Measurements from ENCODE around the gene MIF4GD. TPM values are rescaled to one million over a fixed set of nuclear protein-coding genes. Genes with fewer than 3 reads are reported as not detected.

Gene MIF4GD
- total and polyA plus RNA-seq, 10 of the 15 experiments (the other 5 are each of a cell fraction or from before 2014, with no cell fraction given), result 22.8 to 96.2 (median 60.1) TPM

DNA sequence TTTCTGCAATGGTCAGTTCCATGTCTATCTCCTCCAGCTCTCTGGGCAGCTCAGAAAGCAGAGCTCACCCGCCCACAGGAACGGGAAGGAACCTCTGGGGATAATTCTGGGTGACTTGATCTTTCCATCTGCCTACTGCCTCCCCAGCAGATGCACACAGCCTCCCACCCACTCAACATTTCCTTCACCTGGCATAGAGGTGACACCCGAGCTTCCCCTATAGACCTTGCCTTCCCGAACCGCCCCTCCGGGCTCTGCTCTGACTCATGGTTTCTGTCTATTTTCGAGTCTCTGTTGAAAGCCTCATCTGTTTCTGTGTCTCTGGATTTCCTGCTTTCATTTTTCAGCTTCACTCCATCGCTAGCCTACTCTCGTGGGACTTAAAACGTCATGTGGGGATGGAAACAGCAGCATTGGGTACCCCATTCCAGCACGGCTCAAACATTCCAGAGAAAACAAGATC, 21.0 kb downstream of the MIF4GD start (continued):
- TF ChIP-seq, protein P1, sequence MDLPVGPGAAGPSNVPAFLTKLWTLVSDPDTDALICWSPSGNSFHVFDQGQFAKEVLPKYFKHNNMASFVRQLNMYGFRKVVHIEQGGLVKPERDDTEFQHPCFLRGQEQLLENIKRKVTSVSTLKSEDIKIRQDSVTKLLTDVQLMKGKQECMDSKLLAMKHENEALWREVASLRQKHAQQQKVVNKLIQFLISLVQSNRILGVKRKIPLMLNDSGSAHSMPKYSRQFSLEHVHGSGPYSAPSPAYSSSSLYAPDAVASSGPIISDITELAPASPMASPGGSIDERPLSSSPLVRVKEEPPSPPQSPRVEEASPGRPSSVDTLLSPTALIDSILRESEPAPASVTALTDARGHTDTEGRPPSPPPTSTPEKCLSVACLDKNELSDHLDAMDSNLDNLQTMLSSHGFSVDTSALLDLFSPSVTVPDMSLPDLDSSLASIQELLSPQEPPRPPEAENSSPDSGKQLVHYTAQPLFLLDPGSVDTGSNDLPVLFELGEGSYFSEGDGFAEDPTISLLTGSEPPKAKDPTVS (IDR thresholded peaks at IDR 0.05; ENCODE audit: low read depth, low read length), result no peak
- TF ChIP-seq SMARCA5 (IDR thresholded peaks at IDR 0.05) (no peak), CHD1 (IDR thresholded peaks at IDR 0.05; ENCODE audit: low read depth, low read length) (no peak), RAD21 (IDR thresholded peaks at IDR 0.05; ENCODE audit: insufficient read depth, low read depth, low read length) (no peak), TAF1 (IDR thresholded peaks at IDR 0.05; ENCODE audit: borderline replicate concordance, low read depth, low read length) (0 out of 2 replicates have a peak, but pooled peaks have one; percentile 26), MYC (IDR thresholded peaks at IDR 0.05; ENCODE audit: insufficient read depth, insufficient read length, insufficient replicate concordance, low read length, severe bottlenecking) (no peak), POU2F2 (IDR thresholded peaks at IDR 0.05; ENCODE audit: borderline replicate concordance, low read depth, low read length) (no peak), SUPT20H (IDR thresholded peaks at IDR 0.05; ENCODE audit: borderline replicate concordance, control insufficient read depth, low read depth, low read length) (no peak), EP300 (IDR thresholded peaks at IDR 0.05; ENCODE audit: borderline replicate concordance in 1 of 2, control insufficient read depth in 1 of 2, low read depth in 2 of 2, low read length in 2 of 2) (0 out of 4 replicates have a peak, but pooled peaks of 1 of the 2 experiments have one; percentile 11), SUZ12 (IDR thresholded peaks at IDR 0.05; ENCODE audit: unreplicated experiment) (no peak), NRF1 (conservative IDR thresholded peaks at IDR 0.05; ENCODE audit: low read depth, low read length) (no peak), HDAC6 (IDR thresholded peaks at IDR 0.05; ENCODE audit: unreplicated experiment) (no peak), JUNB (IDR thresholded peaks at IDR 0.05) (no peak; the same call in 1 of the 2 replicates), EGR1 (IDR thresholded peaks at IDR 0.05; ENCODE audit: borderline replicate concordance in 1 of 2, low read depth in 2 of 2, low read length in 2 of 2) (peak in 1 of 2 experiments; percentile 83; a peak in 2 of 3 replicates), POLR2AphosphoS5 (IDR thresholded peaks at IDR 0.05; ENCODE audit: low read length) (no peak), NR2C1 (IDR thresholded peaks at IDR 0.05) (no peak), SMAD1 (IDR thresholded peaks at IDR 0.05; ENCODE audit: low read depth, partially characterized antibody) (no peak), TBL1XR1 (IDR thresholded peaks at IDR 0.05; ENCODE audit: low read depth, low read length) (0 out of 2 replicates have a peak, but pooled peaks have one; percentile 15), RELA (IDR thresholded peaks at IDR 0.05; ENCODE audit: borderline replicate concordance, partially characterized antibody) (no peak), STAT3 (IDR thresholded peaks at IDR 0.05; ENCODE audit: low read depth, low read length) (no peak; the same call in 1 of the 2 replicates), IKZF1 (conservative IDR thresholded peaks at IDR 0.05) (peak; percentile 89), NFIC (IDR thresholded peaks at IDR 0.05; ENCODE audit: low read depth, low read length) (peak; percentile 63; the same call in 1 of the 2 replicates), CBX3 (IDR thresholded peaks at IDR 0.05; ENCODE audit: borderline replicate concordance, low read depth) (no peak)
- TF ChIP-seq, protein P2, sequence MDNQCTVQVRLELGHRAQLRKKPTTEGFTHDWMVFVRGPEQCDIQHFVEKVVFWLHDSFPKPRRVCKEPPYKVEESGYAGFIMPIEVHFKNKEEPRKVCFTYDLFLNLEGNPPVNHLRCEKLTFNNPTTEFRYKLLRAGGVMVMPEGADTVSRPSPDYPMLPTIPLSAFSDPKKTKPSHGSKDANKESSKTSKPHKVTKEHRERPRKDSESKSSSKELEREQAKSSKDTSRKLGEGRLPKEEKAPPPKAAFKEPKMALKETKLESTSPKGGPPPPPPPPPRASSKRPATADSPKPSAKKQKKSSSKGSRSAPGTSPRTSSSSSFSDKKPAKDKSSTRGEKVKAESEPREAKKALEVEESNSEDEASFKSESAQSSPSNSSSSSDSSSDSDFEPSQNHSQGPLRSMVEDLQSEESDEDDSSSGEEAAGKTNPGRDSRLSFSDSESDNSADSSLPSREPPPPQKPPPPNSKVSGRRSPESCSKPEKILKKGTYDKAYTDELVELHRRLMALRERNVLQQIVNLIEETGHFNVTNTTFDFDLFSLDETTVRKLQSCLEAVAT (IDR thresholded peaks at IDR 0.05), result no peak
- TF ChIP-seq, protein P3, sequence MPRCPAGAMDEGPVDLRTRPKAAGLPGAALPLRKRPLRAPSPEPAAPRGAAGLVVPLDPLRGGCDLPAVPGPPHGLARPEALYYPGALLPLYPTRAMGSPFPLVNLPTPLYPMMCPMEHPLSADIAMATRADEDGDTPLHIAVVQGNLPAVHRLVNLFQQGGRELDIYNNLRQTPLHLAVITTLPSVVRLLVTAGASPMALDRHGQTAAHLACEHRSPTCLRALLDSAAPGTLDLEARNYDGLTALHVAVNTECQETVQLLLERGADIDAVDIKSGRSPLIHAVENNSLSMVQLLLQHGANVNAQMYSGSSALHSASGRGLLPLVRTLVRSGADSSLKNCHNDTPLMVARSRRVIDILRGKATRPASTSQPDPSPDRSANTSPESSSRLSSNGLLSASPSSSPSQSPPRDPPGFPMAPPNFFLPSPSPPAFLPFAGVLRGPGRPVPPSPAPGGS (IDR thresholded peaks at IDR 0.05; ENCODE audit: borderline replicate concordance, insufficient read depth, low read depth, low read length, poor library complexity, severe bottlenecking), result peak; percentile 25
- TF ChIP-seq, protein P4, sequence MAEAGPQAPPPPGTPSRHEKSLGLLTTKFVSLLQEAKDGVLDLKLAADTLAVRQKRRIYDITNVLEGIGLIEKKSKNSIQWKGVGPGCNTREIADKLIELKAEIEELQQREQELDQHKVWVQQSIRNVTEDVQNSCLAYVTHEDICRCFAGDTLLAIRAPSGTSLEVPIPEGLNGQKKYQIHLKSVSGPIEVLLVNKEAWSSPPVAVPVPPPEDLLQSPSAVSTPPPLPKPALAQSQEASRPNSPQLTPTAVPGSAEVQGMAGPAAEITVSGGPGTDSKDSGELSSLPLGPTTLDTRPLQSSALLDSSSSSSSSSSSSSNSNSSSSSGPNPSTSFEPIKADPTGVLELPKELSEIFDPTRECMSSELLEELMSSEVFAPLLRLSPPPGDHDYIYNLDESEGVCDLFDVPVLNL (IDR thresholded peaks at IDR 0.05; ENCODE audit: low read depth, low read length), result no peak
